Measurements from ENCODE around the gene DIDO1.

DIDO1 gene

DNA sequence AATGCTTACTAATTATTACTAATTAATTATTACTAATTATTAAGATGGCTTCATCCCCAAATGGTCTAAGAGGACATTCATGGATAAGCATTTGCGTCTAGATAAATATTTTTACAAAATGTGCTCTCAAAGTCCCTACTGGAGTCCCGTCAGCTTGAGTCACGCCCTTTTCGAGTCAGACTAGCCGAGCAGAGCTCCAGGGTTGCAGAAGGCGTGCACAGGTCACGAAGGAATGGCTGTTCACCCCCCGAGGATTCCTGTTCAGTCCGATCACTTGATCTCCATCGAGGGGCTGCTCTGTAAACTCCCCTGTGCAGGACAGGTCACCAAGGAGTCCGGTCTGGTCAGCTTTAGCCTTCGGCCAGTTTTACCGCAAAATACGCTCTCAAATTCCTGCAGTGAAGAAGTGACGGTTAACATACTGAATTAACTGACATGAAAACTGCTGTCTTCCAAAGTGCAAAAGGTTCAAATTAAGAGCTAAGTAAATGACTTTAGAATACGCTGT lies 84.5 kb downstream of the DIDO1 start:
- no peak for TF ChIP-seq ZNF274 (IDR thresholded peaks at IDR 0.05; ENCODE audit: low read depth, low read length)
- no peak overlapping the region for H3K4me3 ChIP-seq (ENCODE audit: low read length)

DNA sequence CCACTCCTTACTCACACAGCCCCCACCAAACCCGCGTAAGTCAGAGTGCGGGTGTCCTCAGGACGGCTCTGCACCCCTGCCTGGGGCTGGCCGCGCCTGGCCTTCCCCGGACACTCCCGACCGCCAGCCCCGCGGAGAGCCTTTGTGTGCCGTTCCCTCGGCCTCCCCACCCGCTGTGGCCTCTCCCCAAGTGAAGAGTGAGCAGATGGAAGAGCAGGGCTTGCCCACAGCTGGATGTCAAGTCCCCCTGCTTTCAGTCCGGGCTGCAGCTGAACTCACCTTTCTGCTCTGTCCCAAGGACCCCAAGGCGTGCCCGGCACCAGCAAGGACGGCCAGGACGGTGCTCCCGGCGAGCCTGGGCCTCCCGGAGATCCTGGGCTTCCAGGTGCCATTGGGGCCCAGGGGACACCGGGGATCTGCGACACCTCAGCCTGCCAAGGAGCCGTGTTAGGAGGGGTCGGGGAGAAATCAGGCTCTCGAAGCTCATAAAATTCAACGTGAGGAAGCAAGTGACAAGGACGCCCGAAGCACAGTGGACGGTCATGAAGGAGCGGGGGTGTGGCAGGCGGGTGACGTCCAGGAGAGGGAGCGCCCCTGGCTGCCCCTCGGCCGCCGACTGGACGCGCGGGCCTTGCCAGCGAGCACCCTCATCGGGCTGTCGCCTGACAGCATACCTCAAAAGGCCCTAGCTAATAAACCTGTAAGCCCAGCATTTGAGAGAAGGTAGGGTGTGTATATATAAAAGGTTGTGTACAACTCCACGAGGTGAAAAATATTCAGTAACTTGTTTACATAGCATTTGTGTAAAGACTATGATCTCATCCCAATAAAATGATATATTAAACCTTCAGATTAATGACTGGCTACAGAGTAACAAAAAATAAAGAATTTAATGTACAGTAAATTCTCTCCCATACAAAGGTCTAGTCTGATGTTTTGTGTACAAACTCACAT lies 85.8 kb downstream of the DIDO1 start:
- TF ChIP-seq ZNF274 (IDR thresholded peaks at IDR 0.05; ENCODE audit: low read depth, low read length): no peak
- no peak overlapping the region for H3K4me3 ChIP-seq (ENCODE audit: low read length)

DNA sequence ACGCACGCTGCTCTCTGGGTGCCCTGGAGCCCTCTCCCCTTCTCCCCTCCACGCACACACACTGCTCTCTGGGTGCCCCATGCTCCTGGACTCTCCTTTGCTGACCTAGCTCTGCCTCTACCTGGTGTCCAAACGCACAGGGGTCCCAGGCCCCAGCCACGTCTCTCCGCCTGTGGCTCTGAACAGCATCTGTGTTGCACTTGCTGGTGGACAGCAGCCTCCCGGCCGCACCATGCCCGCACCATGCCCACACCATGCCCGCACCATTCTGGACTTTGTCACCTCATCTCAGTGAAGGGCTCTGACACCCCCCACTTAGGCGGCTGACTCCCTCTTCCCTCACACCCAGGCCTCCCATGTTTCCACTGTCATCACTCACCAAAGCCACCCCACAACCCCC lies 86.5 kb downstream of the DIDO1 start:
- no peak for TF ChIP-seq ZNF274 (IDR thresholded peaks at IDR 0.05; ENCODE audit: low read depth, low read length)

DNA sequence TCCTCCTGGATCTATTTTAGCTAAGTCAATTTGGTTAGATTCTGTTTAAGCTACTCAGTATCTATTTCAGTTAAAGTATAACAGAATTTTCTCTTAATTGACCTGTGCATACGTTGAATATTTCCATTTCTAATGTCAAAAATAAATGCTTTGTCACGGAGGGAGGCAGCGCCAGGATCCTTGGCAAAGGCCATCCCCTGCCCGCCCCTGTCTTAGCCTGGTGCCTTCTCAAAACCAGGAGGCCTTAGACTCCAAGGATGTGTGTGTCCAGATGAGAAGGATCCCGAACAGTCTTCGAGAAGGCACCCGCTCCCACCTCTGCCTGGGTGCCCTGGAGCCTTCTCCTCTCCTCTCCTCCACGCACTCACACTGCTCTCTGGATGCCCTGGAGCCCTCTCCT lies 87.0 kb downstream of the DIDO1 start:
- H3K4me3 ChIP-seq (ENCODE audit: low read length): no peak overlapping the region
- TF ChIP-seq ZNF274 (IDR thresholded peaks at IDR 0.05; ENCODE audit: low read depth, low read length): no peak

More for the DNA sequence above, 86.5 kb downstream of the DIDO1 start:
- H3K4me3 ChIP-seq (ENCODE audit: low read length): no peak overlapping the region

DNA sequence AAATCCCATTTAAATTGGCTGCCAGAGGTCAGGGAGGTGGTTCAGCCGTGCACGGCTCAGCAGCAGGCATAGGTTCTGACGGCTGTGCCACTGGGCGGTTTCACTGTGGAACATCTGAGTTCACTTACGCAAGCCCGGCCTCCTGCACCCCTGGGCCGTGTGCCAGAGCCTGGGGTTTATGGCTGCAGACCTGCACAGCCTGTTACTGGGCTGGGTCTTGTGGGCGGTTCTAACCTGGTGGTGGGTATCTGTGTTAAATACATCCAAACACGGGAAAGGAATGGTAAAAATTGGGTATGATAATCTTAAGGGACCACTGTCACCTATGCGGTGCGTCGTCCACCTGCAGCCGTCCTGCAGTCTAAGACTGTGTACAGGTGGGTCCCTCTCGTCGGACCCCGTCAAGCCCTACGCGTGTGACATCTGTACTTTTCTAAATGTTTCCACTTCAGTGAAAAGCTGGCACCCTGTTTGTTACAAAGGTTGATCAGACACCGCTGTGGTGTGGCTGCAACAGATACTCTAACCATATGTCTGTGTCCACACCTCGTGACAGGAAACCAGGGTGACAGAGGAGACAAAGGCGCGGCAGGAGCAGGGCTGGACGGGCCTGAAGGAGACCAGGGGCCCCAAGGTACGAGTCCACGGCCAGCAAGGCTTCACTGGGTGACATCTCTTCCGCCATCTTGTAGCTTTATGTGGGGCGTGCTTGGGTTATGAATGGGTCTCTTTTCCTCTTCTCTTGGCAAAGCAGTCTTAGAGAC lies 88.0 kb downstream of the DIDO1 start:
- H3K4me3 ChIP-seq (ENCODE audit: low read length): no peak overlapping the region
- TF ChIP-seq ZNF274 (IDR thresholded peaks at IDR 0.05; ENCODE audit: low read depth, low read length): no peak

DNA sequence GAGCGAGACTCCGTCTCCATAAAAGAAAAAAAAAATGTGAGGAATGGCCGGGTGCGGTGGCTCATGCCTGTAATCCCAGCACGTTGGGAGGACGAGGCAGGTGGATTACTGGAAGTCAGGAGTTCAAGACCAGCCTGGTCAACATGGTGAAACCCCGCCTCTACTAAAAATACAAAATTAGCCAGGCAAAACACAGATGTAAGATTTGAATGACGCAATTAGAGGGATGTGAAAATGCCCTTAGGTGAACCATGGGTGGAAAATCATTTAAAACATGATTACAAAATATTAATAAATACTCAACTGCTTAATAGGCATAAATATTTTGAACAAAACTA lies 88.5 kb downstream of the DIDO1 start:
- TF ChIP-seq ZNF274 (IDR thresholded peaks at IDR 0.05; ENCODE audit: low read depth, low read length): no peak
- H3K4me3 ChIP-seq (ENCODE audit: low read length): no peak overlapping the region

DNA sequence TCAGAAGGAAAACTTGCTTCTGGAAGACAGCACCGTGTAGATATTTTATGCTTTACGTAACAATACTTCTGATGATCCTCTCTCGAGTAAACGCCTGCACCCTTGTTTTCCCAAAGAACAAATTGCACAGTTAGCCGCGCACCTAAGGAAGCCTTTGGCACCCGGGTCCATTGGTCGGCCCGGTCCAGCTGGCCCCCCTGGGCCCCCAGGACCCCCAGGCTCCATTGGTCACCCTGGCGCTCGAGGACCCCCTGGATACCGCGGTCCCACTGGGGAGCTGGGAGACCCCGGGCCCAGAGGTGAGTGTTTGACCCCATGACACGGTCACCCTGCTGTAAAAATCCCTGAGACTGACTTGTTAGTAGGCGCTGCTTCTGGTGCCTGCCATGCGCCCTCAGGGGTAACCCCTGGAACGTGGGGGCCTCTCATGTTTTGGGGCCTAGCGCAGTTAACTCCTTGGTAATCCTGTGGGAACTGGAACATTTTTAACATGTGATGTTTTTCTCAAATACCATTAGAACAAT lies 89.3 kb downstream of the DIDO1 start:
- H3K4me3 ChIP-seq (ENCODE audit: low read length): no peak overlapping the region
- no peak for TF ChIP-seq ZNF274 (IDR thresholded peaks at IDR 0.05; ENCODE audit: low read depth, low read length)

DNA sequence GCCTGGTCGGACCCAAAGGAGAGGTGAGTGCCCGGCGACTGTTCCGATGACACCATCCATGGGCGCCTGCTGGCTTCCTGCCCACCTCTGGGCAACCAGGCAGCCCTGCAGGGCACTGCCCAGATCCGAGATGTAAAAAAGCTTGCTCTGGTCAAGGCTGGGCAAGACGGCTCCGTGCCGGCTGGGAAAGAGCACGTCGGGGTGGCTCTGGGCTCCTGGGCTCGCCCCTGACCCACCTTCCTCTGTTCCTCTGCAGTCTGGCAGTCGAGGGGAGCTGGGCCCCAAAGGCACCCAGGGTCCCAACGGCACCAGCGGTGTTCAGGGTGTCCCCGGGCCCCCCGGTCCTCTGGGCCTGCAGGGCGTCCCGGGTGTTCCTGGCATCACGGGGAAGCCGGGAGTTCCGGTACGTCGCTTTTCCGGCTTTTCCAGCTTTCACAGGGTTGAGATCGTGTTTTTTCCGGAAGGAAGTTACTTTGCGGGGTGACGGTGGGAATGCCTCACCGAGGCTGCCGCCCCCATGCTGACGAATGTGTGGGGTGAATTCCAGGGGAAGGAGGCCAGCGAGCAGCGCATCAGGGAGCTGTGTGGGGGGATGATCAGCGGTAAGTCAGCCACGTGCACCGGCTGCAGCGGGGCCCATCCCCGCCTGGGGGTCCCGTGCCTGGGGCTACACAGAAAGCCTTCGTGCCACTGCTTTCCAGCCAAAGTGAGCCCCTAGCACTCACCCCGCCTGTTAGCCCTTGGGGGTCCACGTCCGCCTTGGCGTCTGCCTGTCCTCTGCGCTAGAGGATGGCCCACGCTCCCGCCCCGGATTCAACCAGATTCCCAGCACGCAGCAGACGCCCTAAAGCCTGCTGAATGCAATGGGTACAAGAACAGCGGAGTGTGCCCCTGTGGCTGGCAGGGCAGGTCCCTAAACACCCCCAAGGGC lies 90.1 kb downstream of the DIDO1 start:
- no peak for TF ChIP-seq ZNF274 (IDR thresholded peaks at IDR 0.05; ENCODE audit: low read depth, low read length)
- H3K4me3 ChIP-seq (ENCODE audit: low read length): no peak overlapping the region

DNA sequence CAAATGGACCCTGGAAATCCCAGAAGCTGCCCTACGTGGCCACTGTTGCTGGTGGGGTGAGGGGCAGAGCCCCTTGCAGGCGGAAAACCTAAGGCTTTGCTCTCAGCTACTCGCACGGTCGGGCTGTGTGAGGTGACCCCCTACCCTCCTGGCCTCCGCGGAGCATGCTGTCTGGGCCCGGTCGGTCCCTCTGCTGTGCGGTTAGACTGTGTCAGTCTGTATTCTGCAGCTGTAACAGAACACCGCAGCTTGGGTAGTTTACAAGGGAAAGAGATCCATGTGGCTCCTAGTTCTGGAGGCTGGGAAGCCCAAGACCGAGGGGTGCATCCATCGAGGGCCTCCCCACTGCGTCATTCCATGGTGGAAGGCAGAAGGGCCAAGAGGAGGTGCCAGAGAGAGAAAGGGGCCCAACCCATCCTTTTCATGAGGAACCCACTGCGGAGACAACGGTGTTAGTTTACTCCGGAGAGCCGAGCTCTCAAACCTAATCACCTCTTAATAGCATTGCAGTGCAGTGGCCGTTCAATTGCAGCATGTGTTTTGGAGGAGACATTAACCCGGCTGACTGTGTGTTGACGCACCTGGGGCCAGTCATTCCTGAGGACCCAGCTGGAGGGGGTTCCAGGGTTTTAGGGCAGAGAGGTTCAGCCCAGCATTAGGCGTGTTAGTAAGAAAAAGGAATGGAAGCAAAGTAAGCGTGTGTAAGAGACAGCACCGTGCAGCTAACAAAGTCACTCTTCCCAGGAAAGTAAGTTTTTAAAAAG lies 91.2 kb downstream of the DIDO1 start:
- TF ChIP-seq ZNF274 (IDR thresholded peaks at IDR 0.05; ENCODE audit: low read depth, low read length): no peak

DNA sequence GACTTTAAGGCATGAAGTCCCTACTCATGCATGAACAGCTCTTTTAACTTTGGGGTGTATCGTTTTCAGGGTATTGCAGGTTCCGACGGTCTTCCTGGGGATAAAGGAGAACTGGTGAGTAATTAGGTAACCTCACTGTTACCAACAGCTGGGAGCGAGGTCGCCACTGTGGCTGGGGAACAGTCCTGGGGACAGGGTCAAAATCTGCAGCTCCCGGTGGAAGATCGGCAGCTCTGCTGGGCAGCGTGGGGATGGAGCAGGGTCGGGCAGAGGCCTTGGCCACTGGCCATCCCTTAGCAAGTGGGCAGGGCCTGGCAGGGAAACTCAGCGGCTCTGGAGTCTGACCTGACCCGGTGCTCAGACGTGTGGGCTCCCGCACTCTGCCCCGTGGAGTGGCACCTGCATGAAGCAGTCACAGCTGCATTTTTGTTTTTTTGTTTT lies 93.3 kb downstream of the DIDO1 start:
- TF ChIP-seq ZNF274 (IDR thresholded peaks at IDR 0.05; ENCODE audit: low read depth, low read length): no peak
- no peak overlapping the region; the same call in 1 of the 2 replicates for H3K4me3 ChIP-seq (ENCODE audit: low read length)

More for the DNA sequence above, 91.2 kb downstream of the DIDO1 start:
- no peak overlapping the region for H3K4me3 ChIP-seq (ENCODE audit: low read length)

DNA sequence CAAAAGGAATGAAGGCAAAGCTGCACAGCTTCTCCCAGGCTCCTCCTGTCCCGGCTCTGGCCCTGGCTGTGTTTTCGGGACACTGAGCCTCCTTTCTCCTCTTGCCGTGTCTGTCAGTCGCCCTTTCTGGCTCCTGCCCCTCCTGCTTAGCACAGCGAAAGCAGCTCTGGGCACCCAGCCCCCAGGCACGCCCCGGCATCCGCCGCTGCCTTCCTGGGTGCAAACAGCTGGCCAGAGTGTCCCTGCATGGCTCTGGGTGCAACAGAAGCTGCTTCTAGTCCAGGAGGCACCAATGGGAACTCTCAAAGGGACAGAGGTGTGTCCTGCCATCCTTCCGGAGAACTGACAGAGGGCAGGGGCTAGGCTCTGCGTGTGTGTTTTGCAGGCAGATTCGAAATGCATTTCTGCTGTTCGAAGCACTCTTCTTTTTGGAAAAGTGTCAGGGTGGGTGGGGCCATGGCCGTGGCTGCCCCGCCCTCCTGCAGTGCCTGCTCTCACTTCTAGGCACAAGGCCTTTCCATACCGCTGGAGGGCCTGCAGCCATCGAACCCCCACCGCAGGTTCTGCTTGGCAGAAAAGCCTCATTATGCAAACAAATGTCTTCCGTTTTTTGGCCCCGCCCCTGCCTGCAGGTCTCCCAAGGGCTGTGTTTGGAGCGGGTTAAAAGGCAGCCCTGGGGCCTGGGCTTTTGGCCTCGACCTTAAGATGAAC lies 93.9 kb downstream of the DIDO1 start:
- no peak overlapping the region; the same call in 1 of the 2 replicates for H3K4me3 ChIP-seq (ENCODE audit: low read length)
- no peak for TF ChIP-seq ZNF274 (IDR thresholded peaks at IDR 0.05; ENCODE audit: low read depth, low read length)

DNA sequence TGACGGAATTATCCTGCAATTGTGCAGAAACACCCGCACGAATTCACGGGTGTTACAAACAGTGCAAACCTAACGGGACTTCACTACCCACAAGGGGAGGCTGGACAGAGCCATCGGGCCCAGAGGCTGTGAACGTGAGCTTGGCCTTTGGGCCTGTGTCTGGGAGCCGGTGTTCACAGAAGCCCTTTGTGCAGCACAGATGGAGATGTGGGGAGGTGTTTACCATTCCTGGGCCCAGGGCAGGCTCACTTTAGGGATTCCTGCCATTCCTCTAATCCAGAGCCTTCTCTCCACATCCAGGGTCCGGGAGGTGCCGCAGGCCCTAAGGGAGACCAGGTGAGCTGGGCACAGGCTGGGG lies 94.5 kb downstream of the DIDO1 start:
- no peak overlapping the region for H3K4me3 ChIP-seq (ENCODE audit: low read length)
- no peak for TF ChIP-seq ZNF274 (IDR thresholded peaks at IDR 0.05; ENCODE audit: low read depth, low read length)

Measured in GM08714 (cell line).